HG03520 (cell line): ENCODE results near the gene SGCA.

Experiments
- ATAC-seq: cut with Tn5 transposase; IDR thresholded peaks from one replicate; pipeline ENCODE4 v1.9.1; 2021; ENCODE audit warnings: mild to moderate bottlenecking, moderate library complexity; ENCODE audit not compliant: unreplicated experiment

SGCA gene

DNA sequence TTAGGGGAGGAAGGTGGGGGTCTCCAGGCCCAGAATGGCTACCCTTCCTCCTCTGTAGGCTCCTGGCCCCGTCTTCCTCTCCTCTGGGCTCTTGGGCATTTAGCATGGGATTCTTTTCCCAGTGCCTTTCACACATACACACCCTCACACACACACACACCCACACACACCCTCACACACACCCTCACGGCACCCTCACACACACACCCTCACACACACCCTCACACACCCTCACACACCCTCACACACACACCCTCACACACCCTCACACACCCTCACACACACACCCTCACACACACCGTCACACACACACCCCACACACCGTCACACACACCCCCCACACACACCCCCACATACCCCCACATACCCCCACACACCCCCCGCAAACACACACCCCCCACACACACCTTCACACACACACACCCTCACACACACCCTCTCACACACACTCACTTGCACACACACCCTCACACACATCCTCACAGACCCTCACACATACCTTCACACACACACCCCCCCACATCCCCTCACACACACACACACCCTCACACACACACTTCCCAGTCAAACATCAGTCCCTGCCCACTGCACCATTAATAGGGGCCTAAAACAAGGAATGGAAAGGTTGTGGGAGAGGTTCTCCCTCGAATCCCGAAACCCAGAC, 845 bp downstream of the SGCA start:
- no peak for ATAC-seq

GRCh38 chr17:50167371-50167770, 1.6 kb downstream of the SGCA start:
- no peak for ATAC-seq

DNA sequence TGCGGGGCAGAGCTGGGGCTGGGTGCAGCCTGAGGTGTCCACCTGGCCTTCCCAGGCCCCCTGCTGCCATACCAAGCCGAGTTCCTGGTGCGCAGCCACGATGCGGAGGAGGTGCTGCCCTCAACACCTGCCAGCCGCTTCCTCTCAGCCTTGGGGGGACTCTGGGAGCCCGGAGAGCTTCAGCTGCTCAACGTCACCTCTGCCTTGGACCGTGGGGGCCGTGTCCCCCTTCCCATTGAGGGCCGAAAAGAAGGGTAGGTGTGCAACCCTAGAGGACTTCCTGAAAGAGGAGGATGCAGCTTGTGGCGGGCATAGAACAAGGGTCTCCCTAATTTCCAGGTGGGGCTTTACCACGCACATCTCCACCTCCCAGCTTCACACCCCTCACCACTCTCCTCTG, 2.5 kb downstream of the SGCA start:
- no peak for ATAC-seq

DNA sequence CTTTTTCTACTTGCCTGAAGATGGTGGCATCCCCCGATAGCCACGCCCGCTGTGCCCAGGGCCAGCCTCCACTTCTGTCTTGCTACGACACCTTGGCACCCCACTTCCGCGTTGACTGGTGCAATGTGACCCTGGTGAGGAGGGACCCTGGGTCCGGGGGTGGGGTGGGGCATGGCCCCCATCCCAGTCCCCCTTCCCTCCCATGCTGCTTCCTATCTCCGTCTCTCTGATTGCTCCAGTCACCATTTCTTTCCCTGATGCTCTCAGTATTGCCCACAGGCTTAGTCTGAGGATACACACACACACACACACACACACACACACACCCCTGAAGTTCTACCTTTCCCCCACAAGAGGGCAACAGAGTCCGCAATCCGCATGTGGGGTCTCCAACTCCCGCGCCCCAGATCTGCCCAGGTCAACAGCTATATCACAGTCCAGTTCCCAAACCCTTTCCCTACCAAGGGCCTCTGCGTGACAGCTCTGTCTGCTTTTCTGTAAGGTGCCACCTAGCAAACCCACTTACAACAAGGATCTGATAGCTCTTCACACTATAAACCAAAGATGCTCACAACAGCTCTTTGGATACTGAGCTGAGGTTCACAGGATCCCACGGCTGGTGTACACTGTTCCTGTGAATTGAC, 3.4 kb downstream of the SGCA start:
- ATAC-seq = no peak

DNA sequence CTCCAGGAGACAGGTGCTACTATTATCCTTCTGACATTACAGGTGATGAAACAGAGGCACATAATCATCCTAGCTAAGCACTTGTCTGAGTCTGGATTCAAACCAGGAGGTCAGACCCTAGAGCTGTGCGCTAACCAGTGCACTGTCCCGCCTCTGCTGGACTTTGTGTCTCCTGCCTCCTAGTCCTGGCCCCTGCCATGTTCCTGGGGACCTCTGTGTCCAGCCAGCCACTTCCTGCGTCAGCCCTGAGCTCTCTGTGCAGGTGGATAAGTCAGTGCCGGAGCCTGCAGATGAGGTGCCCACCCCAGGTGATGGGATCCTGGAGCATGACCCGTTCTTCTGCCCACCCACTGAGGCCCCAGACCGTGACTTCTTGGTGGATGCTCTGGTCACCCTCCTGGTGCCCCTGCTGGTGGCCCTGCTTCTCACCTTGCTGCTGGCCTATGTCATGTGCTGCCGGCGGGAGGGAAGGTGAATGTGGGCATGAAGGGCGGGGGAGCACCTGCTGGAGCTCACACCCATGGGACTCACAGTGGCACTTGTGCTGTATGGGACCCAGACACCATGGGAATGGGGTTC, 4.2 kb downstream of the SGCA start:
- no peak for ATAC-seq

DNA sequence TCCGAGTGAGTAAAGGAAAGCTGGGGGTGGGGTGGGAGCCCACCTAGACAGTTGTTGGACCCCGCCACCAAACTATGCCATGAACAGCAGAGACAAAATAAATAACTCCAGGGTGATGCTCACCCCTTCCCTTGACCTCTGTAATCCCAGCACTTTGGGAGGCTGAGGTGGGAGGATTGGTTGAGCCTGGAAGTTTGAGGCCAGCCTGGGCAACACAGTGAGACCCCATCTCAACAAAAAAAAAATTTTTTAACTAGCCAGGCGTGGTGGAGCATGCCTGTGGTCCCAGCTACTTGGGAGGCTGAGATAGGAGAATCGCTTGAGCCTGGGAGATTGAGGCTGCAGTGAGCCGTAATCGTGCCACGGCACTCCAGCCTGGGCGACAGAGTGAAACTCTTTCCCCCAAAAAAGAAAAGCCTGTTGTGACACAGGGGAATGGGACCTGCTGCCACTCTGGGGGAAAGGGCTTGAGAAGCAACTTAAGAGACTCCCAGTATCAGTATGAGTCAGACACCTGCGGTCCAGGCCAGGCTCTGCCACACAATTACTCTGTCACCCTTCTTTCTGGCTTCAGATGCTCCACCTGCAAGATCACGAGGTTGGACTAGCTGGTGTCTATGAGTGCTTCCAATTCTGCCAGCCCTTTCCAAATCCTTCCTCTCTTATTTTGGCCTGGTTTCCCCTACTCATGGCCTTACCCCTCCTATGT, 5.0 kb downstream of the SGCA start:
- peak; percentile 64 for ATAC-seq

DNA sequence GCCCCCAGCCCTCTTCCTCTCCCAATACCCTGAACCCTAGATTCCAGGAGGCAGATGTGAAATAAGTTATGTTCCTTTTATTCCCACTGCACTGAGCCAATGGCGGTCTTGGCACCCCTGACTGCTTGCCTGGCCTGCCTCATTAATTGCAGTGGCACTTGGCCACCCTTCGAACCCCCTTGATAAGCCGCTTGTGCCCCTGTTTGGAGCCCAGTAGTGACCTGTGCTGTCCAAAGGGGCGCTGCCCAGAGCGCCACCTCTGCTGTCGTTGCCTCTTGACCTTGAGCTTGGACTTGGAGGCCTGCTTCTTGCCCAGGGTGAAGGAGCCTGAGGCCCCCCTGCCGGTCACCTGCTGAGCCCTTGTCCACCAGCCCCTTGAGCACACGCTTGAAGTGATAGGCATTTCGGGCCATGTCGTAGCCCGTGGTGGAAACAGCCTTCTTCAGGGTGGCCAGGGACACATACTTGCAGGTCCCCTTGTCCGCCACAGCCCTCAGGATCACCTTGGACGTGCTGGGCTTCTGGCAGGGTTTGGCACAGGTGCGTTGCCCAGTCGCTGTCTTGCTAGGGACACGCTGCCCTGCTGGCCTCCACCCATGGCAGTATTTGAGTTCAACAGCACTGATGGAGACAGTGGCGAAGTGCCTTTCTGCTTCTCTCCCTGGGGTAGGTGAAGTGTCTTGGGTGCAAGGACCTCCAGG, 5.7 kb downstream of the SGCA start:
- ATAC-seq = no peak

DNA sequence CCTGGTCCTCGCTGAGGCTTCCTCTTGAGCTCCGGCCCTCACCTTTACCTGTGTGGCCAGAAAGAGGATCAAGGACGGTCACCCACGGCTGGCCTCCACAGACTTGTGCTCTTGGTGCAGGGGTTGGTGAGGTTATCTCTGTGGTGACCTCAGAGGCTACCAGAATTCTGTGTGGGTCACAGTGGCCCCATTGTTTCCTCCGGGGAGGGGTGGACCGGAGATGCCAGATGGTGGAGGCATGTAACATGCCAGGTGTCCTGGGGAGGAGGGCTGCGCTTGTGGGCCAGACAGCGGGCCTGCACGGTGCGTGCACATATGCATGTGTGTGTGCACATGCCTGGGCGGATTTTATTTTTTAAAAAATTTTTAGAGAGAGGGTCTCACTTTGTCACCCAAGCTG, 6.3 kb downstream of the SGCA start:
- no peak for ATAC-seq

- ATAC-seq = no peak
Observed at GRCh38 chr17:50172936-50173334, 7.1 kb downstream of the SGCA start.

- ATAC-seq = no peak
Observed at GRCh38 chr17:50173335-50173941, 7.6 kb downstream of the SGCA start.

DNA sequence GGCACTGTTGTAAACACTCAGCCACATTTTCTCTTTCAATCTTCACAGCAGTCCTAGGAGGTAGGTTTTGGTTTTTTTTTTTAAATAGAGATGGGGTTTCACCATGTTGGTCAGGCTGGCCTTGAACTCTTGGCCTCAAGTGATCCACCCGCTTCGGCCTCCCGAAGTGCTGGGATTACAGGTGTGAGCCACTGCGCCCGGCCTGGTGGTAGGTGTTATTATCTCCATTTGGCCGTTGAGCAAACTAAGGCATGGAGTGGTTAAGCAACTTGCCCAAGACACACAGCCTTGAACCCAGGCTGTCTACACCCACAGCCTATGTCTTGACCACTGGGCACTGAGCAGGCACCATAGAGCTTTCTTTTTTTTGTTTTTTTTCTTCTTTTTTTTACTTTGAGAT, 8.6 kb downstream of the SGCA start:
- ATAC-seq = no peak

GRCh38 chr17:50175035-50175807, 9.4 kb downstream of the SGCA start:
- ATAC-seq = no peak

DNA sequence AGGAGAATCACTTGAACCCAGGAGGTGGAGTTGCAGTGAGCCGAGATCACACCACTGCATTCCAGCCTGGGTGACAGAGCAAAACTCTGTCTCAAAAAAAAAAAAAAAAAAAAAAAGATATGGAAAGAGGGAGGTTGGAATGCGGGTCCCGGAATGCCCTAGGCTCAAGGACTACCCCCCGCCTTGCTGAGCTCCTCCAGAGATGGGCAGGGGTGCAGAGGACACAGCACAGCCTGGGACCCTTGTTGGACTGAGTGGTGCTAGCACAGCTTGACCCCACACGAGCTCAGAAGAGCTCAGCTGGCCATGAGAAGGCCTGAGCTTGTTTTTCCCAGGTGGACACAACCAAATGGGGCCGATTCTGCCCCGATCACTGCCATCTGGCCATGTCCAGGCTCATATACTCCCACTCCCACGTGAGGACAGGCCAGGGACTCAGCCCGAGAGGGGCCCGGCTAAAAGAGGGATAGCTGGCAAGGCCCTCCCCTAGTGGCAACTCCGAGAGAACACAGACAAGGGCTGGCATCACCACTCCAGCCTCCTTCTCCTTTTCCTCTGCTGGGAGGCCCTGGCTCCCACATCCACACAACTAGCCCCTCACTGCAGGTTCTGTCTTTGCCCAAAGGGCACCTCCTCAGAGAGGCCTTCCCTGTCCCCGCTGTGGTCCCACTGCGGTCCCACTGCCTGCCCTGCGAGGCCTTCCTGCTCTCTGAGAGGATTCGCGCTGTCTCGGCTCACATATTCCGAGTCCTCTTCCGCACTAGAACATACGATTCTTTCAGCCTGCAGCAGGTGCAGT, 11.0 kb downstream of the SGCA start:
- no peak for ATAC-seq

DNA sequence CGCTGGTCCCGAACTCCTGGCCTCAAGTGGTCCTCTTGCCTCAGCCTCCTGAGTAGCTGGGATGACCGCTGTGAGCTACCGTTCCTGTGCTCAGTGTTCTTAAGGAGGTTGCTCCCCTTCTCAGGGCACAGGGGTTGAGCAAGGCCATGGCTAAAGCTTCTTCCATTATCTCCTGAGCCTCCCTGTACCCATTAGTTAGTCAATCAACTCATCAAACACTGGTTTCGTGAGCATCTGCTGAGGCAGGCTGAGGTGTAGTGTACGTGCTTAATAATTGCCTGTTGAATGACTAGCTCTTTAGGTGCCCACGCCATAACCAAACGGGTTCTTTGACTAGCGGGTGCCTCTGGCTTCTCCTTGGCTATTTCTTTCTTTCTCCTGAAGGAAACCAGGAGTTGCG, 11.7 kb downstream of the SGCA start:
- no peak for ATAC-seq

DNA sequence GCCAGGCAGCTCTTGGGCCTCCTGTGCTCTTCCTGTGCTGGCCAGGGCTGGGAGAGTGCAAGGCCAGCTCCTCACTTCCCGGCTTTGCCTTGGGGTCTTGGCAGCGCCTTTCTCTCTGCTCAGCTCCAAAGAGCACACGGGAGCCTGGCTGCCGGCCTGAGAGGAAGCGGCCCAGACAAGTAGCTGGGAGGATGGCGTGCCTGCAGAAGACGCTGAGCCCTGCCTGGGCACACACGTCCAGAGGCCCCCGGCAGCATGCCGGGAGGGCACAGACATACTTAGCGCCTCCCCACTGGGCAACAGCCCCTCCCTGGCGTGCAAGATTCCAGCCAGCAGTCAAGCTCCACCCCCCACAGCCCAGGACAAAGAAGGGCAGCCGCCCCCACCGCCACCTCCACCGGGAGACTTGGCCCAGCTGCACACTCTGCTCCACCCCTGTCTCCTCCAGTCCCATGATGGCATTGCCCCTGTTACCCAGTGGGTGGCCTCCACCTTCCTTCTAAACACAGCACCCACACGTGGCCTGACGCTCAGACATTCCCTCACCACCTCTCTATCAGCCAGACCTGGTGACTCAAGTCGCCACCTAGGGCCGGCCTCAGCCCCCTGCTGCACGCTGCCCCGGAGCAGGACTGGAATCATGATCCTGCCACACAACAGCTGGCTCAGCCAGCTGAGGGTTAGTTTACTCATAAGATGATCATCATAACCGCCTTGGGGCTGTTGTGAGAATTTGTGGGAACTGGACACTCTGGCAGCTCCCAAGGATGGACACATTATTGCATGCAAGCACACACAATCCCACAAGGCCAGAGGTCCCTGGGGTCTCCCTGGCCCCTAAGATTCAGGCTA, 12.4 kb downstream of the SGCA start:
- ATAC-seq = no peak

- ATAC-seq = no peak
Observed at GRCh38 chr17:50180111-50180510, 14.3 kb downstream of the SGCA start.

DNA sequence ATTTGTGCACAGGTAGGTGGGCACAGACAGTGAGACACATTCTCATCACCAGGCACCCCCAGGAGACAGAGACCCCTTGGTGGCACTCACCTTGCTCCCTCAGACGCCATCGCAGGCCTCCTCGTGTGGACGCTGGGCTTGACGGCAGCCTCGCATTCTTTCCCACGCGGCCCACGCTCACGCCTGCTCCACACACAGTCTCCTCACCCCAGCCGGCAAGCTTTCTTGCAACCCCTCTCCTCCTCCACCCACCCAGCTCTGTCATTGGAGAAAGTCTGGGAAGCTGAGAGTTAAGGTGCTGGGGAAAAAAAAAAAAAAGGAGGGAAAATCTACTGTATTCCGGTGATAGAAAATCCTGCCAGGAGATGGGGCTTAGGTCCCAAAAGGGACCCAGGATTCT, 14.8 kb downstream of the SGCA start:
- ATAC-seq = no peak

GRCh38 chr17:50181144-50181543, 15.3 kb downstream of the SGCA start:
- no peak for ATAC-seq
